Hepatocyte (in vitro differentiated cells): ENCODE data around the gene RNU6-9. TPM values are rescaled to one million over a fixed set of nuclear protein-coding genes. Genes with fewer than 3 reads are reported as not detected.
A peak's percentile ranks its signal among the peaks of the same experiment; 100 is the strongest.

Experiments
- DNase-seq: peaks from one replicate; pipeline ENCODE4 v3.0.0-alpha.2; 2016; ENCODE audit warnings: low spot score
- H2AFZ ChIP-seq: fragments of 200-600 bp; sonication (generic); 2 replicates; pipeline ENCODE4 v1.6.0; 2016; ENCODE audit warnings: antibody characterized with exemption, mild to moderate bottlenecking
- H3K27ac ChIP-seq: fragments of 200-600 bp; sonication (generic); 2 replicates; pipeline ENCODE4 v1.5.1; 2016; ENCODE audit warnings: mild to moderate bottlenecking
- H3K27me3 ChIP-seq: fragments of 200-600 bp; sonication (generic); 2 replicates; pipeline ENCODE4 v1.6.1; 2016
- H3K36me3 ChIP-seq: fragments of 200-600 bp; sonication (generic); replicated peaks from 2 replicates; pipeline ENCODE4 v1.5.1; 2016; ENCODE audit warnings: low read depth; ENCODE audit not compliant: insufficient read depth
- H3K4me1 ChIP-seq: fragments of 200-600 bp; sonication (generic); 2 replicates; pipeline ENCODE4 v1.5.1; 2016; ENCODE audit warnings: mild to moderate bottlenecking, moderate library complexity; ENCODE audit not compliant: insufficient read depth
- H3K4me2 ChIP-seq: fragments of 200-600 bp; sonication (generic); 2 replicates; pipeline ENCODE4 v1.6.0; 2016
- H3K4me3 ChIP-seq: fragments of 200-600 bp; sonication (generic); 2 replicates; pipeline ENCODE4 v1.5.1; 2016; ENCODE audit warnings: mild to moderate bottlenecking
- H3K79me2 ChIP-seq: fragments of 200-600 bp; sonication (generic); 2 replicates; pipeline ENCODE4 v1.6.0; 2017; ENCODE audit warnings: mild to moderate bottlenecking
- H3K9me2 ChIP-seq: fragments of 200-600 bp; sonication (generic); replicated peaks from 2 replicates; pipeline ENCODE4 v1.6.0; 2017; ENCODE audit warnings: mild to moderate bottlenecking; ENCODE audit not compliant: insufficient read depth
- H3K9me3 ChIP-seq: fragments of 200-600 bp; sonication (generic); 2 replicates; pipeline ENCODE4 v1.5.1; 2016; ENCODE audit warnings: low read depth, mild to moderate bottlenecking
- H4K20me1 ChIP-seq: fragments of 200-600 bp; sonication (generic); 2 replicates; pipeline ENCODE4 v1.6.0; 2016; ENCODE audit warnings: mild to moderate bottlenecking; ENCODE audit not compliant: insufficient read depth, poor library complexity, severe bottlenecking
- EZH2 ChIP-seq: fragments of 200-600 bp; sonication (generic); IDR thresholded peaks from 2 replicates; pipeline ENCODE4 v1.6.1; 2016; ENCODE audit warnings: antibody characterized with exemption, mild to moderate bottlenecking, borderline replicate concordance
- EZH2phosphoT487 ChIP-seq: fragments of 200-600 bp; sonication (generic); IDR thresholded peaks from one replicate; pipeline ENCODE4 v1.6.1; 2018; ENCODE audit warnings: antibody characterized with exemption, mild to moderate bottlenecking, low read depth, moderate library complexity; ENCODE audit not compliant: unreplicated experiment, severe bottlenecking
- WGBS: methylation state at CpG from one replicate; pipeline ENCODE4 v1.1.6; 2016; ENCODE audit warnings: low lambda C conversion rate; ENCODE audit errors: missing lambda C conversion rate; 5-methylcytosine and 5-hydroxymethylcytosine counted together
- polyA plus RNA-seq: library from polyadenylated mRNA; unstranded; fragments of >200 nt; fragmentation: Nextera tagmentation; extraction: Ambion mirVana; gene quantifications from 2 replicates; pipeline ENCODE4 v1.2.1, GENCODE V29; 2016
- total RNA-seq: library from RNA; depleted of rRNA; stranded (reverse); fragments of >200 nt; gene quantifications from 2 replicates; pipeline ENCODE4 v1.2.3, GENCODE V29; 2014
- TF ChIP-seq, protein P1 (sequence below): fragments of 200-600 bp; sonication (generic); IDR thresholded peaks from 2 replicates; pipeline ENCODE4 v1.5.1; 2016; ENCODE audit warnings: antibody characterized with exemption, mild to moderate bottlenecking; ENCODE audit not compliant: poor library complexity

RNU6-9 gene
- total and polyA plus RNA-seq, 2 experiments from 2014 or later, result not detected

DNA sequence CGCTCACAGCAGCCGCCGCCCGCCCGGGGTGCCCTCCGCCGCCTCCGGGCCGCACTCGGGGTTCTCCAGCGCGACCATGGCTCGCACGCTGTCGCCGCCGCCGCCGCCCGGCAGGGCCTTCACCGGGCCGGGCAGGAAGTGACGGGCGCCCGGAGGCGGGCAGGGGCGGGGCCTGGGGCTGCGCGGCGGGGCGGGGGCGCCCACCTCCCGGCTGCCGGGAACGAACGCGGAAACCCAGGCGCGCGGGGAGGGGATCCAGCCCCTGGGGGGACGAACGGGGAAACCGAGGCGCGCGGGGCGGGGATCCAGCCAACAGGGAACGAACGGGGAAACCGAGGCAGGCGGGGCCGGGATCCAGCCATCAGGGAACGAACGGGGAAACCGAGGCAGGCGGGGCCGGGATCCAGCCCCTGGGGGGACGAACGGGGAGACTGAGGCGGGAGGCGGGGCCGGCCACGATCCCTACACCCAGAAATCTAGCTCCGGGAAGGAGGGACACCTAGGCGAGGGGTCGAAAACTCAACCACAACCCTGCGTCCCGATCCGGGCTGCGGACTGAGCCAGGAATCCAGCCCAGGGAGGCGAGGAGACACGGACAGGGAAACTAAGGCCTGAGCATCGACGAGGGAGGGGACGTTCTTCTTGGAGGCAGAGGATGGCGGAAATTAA is 19.9 kb downstream of the RNU6-9 start, which contains the start of gene R3HDM4:
Gene R3HDM4 (minus strand): TSS at position 140 of the 669 bp plus-strand sequence. CDS start 62 bp downstream, at position 78.
- WGBS, result 2% methylated on average over 18 of the region's 76 CpGs
- Histone ChIP-seq H3K4me1 (peaks cover 21% of the 10 kb centered on the region), H3K4me3 (peak within 1 kb of the TSS; percentile 91), H3K9me3 (no peaks in the 10 kb centered on the region), H3K27ac (peak within 1 kb of the TSS; percentile 96), H3K9me2 (no peaks in the 10 kb centered on the region), H4K20me1 (no peaks in the 10 kb centered on the region), H3K27me3 (peaks cover 16% of the 10 kb centered on the region), H2AFZ (peak within 1 kb of the TSS; percentile 98), H3K79me2 (peaks cover 46% of the 10 kb centered on the region), H3K4me2 (peak within 1 kb of the TSS; percentile 99), H3K36me3 (no peaks in the 10 kb centered on the region)
- peak; percentile 91 for DNase-seq
- TF ChIP-seq, protein P1, sequence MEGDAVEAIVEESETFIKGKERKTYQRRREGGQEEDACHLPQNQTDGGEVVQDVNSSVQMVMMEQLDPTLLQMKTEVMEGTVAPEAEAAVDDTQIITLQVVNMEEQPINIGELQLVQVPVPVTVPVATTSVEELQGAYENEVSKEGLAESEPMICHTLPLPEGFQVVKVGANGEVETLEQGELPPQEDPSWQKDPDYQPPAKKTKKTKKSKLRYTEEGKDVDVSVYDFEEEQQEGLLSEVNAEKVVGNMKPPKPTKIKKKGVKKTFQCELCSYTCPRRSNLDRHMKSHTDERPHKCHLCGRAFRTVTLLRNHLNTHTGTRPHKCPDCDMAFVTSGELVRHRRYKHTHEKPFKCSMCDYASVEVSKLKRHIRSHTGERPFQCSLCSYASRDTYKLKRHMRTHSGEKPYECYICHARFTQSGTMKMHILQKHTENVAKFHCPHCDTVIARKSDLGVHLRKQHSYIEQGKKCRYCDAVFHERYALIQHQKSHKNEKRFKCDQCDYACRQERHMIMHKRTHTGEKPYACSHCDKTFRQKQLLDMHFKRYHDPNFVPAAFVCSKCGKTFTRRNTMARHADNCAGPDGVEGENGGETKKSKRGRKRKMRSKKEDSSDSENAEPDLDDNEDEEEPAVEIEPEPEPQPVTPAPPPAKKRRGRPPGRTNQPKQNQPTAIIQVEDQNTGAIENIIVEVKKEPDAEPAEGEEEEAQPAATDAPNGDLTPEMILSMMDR, result no peak
- TF ChIP-seq EZH2phosphoT487 (no peak), EZH2 (no peak)

DNA sequence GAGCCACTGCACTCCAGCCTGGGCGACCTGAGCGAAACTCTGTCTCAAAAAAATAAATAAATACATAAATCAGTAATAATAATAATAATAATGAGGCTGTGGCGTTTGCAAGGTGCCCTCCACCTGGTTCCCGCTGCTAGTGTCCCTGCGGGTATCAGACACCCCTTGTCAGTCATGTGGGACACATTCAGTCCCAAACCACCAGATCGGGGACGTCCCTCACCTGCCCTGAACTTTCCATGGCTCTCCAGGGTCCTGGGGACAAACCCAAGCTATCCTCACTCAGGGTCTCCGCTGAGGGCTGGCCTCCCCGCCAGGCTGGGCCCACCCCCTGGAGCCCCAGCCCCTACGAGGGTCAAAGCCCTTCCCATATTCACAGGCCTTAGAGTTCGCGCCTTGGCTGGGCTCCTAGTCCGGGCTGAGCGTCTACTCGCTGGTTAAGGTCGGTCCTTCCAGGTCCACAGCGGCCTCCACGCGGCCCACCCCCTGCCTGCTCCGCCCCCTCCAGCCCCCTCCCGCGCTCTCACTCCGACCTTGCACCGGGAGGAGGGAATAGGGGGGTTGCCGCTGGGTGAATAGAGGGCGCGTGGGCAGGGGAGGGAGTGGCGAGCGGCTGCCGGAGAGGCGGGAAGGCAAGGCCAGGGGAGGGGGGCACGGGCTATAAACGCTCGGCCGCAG is 23.5 kb downstream of the RNU6-9 start:
- peak overlapping the region; percentile 94 for H3K4me2 ChIP-seq
- H3K79me2 ChIP-seq, result peaks cover 15% of the 10 kb centered on the region
- peak; percentile 74 for DNase-seq
- TF ChIP-seq EZH2 (no peak), EZH2phosphoT487 (no peak)
- TF ChIP-seq, protein P1, result no peak
- H3K9me3 ChIP-seq, result no peaks in the 10 kb centered on the region
- H3K4me3 ChIP-seq, result no peak overlapping the region
- peaks cover 34% of the 10 kb centered on the region for H3K27me3 ChIP-seq
- H3K36me3 ChIP-seq, result no peaks in the 10 kb centered on the region
- H3K27ac ChIP-seq, result no peak overlapping the region
- H4K20me1 ChIP-seq, result no peaks in the 10 kb centered on the region
- peaks cover 31% of the 10 kb centered on the region for H3K4me1 ChIP-seq
- H3K9me2 ChIP-seq, result no peaks in the 10 kb centered on the region
- WGBS, result 27% methylated on average over 18 of the region's 35 CpGs
- H2AFZ ChIP-seq, result no peak overlapping the region

DNA sequence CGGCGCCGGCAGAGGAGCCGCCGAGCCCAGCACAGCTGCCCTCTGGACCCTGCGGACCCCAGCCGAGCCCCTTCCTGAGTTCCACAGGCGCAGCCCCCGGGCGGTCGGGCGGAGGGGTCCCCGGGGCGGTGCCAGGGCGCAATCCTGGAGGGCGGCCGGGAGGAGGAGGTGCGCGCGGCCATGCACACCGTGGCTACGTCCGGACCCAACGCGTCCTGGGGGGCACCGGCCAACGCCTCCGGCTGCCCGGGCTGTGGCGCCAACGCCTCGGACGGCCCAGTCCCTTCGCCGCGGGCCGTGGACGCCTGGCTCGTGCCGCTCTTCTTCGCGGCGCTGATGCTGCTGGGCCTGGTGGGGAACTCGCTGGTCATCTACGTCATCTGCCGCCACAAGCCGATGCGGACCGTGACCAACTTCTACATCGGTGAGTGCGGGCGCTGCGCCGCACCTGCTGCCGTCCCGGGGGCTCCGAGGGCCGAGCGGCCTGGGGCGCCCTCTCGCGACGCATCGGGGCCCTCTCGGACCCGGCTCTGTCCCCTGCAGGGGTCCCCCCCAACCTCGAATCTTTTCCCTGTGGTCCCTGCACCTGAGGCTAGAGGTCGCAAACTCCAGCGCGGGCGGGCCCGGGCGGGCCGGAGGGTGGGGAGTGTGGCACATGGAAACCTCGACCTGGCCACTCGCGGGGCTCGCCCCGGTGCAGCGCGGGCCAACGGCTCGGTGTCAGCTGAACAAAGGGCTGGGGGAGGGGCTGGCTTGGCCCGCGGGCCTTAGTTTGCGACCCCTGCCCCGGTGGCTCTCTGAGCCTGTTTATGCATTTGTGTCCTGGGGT is 24.3 kb downstream of the RNU6-9 start, which contains the start of gene KISS1R:
Gene KISS1R (plus strand): TSS at position 11 of the 829 bp plus-strand sequence. CDS start 170 bp downstream, at position 181.
- Histone ChIP-seq H3K27ac (no peak within 1 kb of the TSS), H3K4me2 (peak within 1 kb of the TSS; percentile 94), H3K9me3 (no peaks in the 10 kb centered on the region), H3K27me3 (peaks cover 34% of the 10 kb centered on the region), H3K79me2 (peaks cover 14% of the 10 kb centered on the region), H3K4me3 (no peak within 1 kb of the TSS), H2AFZ (no peak within 1 kb of the TSS), H3K36me3 (no peaks in the 10 kb centered on the region), H3K4me1 (peaks cover 31% of the 10 kb centered on the region), H4K20me1 (no peaks in the 10 kb centered on the region), H3K9me2 (no peaks in the 10 kb centered on the region)
- no peak for TF ChIP-seq EZH2
- peak; percentile 49 for TF ChIP-seq EZH2phosphoT487
- TF ChIP-seq, protein P1, result peak; percentile 63
- DNase-seq, result peak; percentile 74
- WGBS, result 2% methylated on average over 67 of the region's 87 CpGs
